ENCODE measurements around the gene PTPRG.

- TF ChIP-seq, protein P1, sequence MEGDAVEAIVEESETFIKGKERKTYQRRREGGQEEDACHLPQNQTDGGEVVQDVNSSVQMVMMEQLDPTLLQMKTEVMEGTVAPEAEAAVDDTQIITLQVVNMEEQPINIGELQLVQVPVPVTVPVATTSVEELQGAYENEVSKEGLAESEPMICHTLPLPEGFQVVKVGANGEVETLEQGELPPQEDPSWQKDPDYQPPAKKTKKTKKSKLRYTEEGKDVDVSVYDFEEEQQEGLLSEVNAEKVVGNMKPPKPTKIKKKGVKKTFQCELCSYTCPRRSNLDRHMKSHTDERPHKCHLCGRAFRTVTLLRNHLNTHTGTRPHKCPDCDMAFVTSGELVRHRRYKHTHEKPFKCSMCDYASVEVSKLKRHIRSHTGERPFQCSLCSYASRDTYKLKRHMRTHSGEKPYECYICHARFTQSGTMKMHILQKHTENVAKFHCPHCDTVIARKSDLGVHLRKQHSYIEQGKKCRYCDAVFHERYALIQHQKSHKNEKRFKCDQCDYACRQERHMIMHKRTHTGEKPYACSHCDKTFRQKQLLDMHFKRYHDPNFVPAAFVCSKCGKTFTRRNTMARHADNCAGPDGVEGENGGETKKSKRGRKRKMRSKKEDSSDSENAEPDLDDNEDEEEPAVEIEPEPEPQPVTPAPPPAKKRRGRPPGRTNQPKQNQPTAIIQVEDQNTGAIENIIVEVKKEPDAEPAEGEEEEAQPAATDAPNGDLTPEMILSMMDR (conservative IDR thresholded peaks at IDR 0.05; ENCODE audit: low read length), result no peak
- TF ChIP-seq EZH2phosphoT487 (IDR thresholded peaks at IDR 0.05; ENCODE audit: borderline replicate concordance, low read depth, low read length), result no peak
These were observed 305.6 kb downstream of the PTPRG start for GRCh38 chr3:61866961-61867461.
